Keratinocyte (primary cell): Measurements from ENCODE around the gene MRPL50. TPM values are rescaled to one million over a fixed set of nuclear protein-coding genes. Genes with fewer than 3 reads are reported as not detected.

Experiments
- DNase-seq: peaks from one replicate; pipeline ENCODE4 v3.0.0-alpha.2; 2011; ENCODE audit warnings: low read depth, missing footprints, low spot score
- FAIRE-seq: peaks from 2 replicates; lab custom pipeline; 2011; peaks lifted over from hg19 to GRCh38; lab: Jason Lieb, UNC
- H2AFZ ChIP-seq: 2 replicates; pipeline ENCODE4 v1.6.0; 2012; ENCODE audit warnings: low read length, control low read depth, inconsistent platforms; ENCODE audit not compliant: control insufficient read depth
- H3K27ac ChIP-seq: 2 replicates; pipeline ENCODE4 v1.5.1; 2011; ENCODE audit warnings: low read length; ENCODE audit not compliant: control insufficient read depth, insufficient read depth
- H3K27me3 ChIP-seq: 3 replicates; pipeline ENCODE4 v1.6.0; 2011; ENCODE audit warnings: low read length; ENCODE audit not compliant: control insufficient read depth, insufficient read depth; ENCODE audit errors: extremely low read depth
- H3K36me3 ChIP-seq, 2 experiments: 2 replicates in 1 of 2; 3 replicates in 1 of 2; pipeline ENCODE4 v1.5.1; 2011; ENCODE audit warnings: low read length in 2 of 2, mild to moderate bottlenecking in 1 of 2; ENCODE audit not compliant: control insufficient read depth in 2 of 2, insufficient read depth in 2 of 2; ENCODE audit errors: extremely low read depth in 1 of 2
- H3K4me1 ChIP-seq: 3 replicates; pipeline ENCODE4 v1.5.1; 2011; ENCODE audit warnings: low read length; ENCODE audit not compliant: control insufficient read depth, insufficient read depth; ENCODE audit errors: extremely low read depth
- H3K4me2 ChIP-seq: 3 replicates; pipeline ENCODE4 v1.6.0; 2011; ENCODE audit warnings: low read depth, low read length; ENCODE audit not compliant: control insufficient read depth, insufficient read depth; ENCODE audit errors: extremely low read depth
- H3K4me3 ChIP-seq, 3 experiments: fragments of 200-600 bp in 1 of 3; sonication (generic) in 1 of 3; 2 replicates in 2 of 3; 3 replicates in 1 of 3; pipeline ENCODE4 v1.5.1; 2011 to 2016; ENCODE audit warnings: low read length in 3 of 3, mild to moderate bottlenecking in 3 of 3, control low read depth in 2 of 3, inconsistent platforms in 1 of 3, low read depth in 1 of 3, mixed read lengths in 1 of 3, mixed run types in 1 of 3, moderate library complexity in 1 of 3; ENCODE audit not compliant: control insufficient read depth in 2 of 3, insufficient read depth in 2 of 3; ENCODE audit errors: extremely low read depth in 1 of 3
- H3K79me2 ChIP-seq: 2 replicates; pipeline ENCODE4 v1.6.0; 2012; ENCODE audit warnings: low read length; ENCODE audit not compliant: control insufficient read depth, insufficient read depth
- H3K9ac ChIP-seq: 3 replicates; pipeline ENCODE4 v1.6.0; 2011; ENCODE audit warnings: low read length; ENCODE audit not compliant: control insufficient read depth, insufficient read depth; ENCODE audit errors: extremely low read depth
- H3K9me1 ChIP-seq: 3 replicates; pipeline ENCODE4 v1.6.0; 2011; ENCODE audit warnings: low read length; ENCODE audit not compliant: control insufficient read depth, insufficient read depth; ENCODE audit errors: extremely low read depth
- H3K9me3 ChIP-seq: 2 replicates; pipeline ENCODE4 v1.5.1; 2012; ENCODE audit warnings: low read depth, low read length; ENCODE audit not compliant: control insufficient read depth
- H4K20me1 ChIP-seq: 3 replicates; pipeline ENCODE4 v1.6.0; 2011; ENCODE audit warnings: low read length; ENCODE audit not compliant: control insufficient read depth, insufficient read depth; ENCODE audit errors: extremely low read depth
- CTCF ChIP-seq, 3 experiments: IDR thresholded peaks in 1 of 3; conservative IDR thresholded peaks in 1 of 3; optimal IDR thresholded peaks in 1 of 3; 2 replicates in 2 of 3; 3 replicates in 1 of 3; pipeline versions ENCODE3 to v1.5.1; 2011; ENCODE audit warnings: low read length in 3 of 3, mild to moderate bottlenecking in 3 of 3, moderate library complexity in 2 of 3, control low read depth in 1 of 3, inconsistent platforms in 1 of 3; ENCODE audit not compliant: insufficient read depth in 2 of 3; ENCODE audit errors: extremely low read depth in 1 of 3
- EZH2 ChIP-seq: IDR thresholded peaks from one replicate; pipeline ENCODE4 v1.6.1; 2012; ENCODE audit warnings: inconsistent platforms, mild to moderate bottlenecking, low read length, moderate library complexity
- dilution Hi-C: fragments of 300-500 bp; cut with MboI; formaldehyde crosslinking; loops from one replicate; pipeline ENCODE4 v1.7.0; 2020; ENCODE audit warnings: low sequenced_read_pairs; ENCODE audit not compliant: extremely low pct_ligation_motif_present
- polyA plus RNA-seq, 5 experiments: library from polyadenylated mRNA; depleted of rRNA in 3 of 5; stranded (reverse) in 3 of 5; stranded (forward) in 1 of 5; unstranded in 1 of 5; fragments of >200 nt; gene quantifications; 1 replicate in 1 of 5; 2 replicates in 3 of 5; 3 replicates in 1 of 5; pipeline versions ENCODE4 v1.2.1 to v1.2.3, GENCODE V29; 2011 to 2012; ENCODE audit warnings: missing spikeins in 2 of 5, low read depth in 1 of 5, low replicate concordance in 1 of 5

The MRPL50 gene
- polyA plus RNA-seq, 1 donor (not counting 4 experiments of a cell fraction or from before 2014, with no cell fraction given): 24.0 TPM

- Histone ChIP-seq H3K27me3 (no peaks in the 10 kb centered on the region), H3K36me3 (no peaks in the 10 kb centered on the region), H3K79me2 (no peaks in the 10 kb centered on the region), H3K27ac (no peak overlapping the region), H3K4me1 (peaks cover 12% of the 10 kb centered on the region), H4K20me1 (no peaks in the 10 kb centered on the region), H2AFZ (no peak overlapping the region), H3K9me3 (no peaks in the 10 kb centered on the region), H3K9ac (no peak overlapping the region), H3K9me1 (no peaks in the 10 kb centered on the region), H3K4me3 (no peak overlapping the region), H3K4me2 (no peak overlapping the region)
- FAIRE-seq (peak; percentile 62), DNase-seq (no peak)
- TF ChIP-seq EZH2 (no peak), CTCF (optimal IDR thresholded peaks at IDR 0.05 in 1 of 3, IDR thresholded peaks at IDR 0.05 in 1 of 3, conservative IDR thresholded peaks at IDR 0.05 in 1 of 3; ENCODE audit: extremely low read depth in 1 of 3, insufficient read depth in 2 of 3, low read length in 3 of 3) (no peak)
- dilution Hi-C loops: no loop called here
Observed at GRCh38 chr9:101376111-101376848, 22.1 kb downstream of the MRPL50 start.

- Histone ChIP-seq H3K79me2 (no peaks in the 10 kb centered on the region), H3K4me1 (peaks cover 12% of the 10 kb centered on the region), H3K27ac (no peak overlapping the region), H3K9me1 (no peaks in the 10 kb centered on the region), H3K4me2 (no peak overlapping the region), H3K36me3 (no peaks in the 10 kb centered on the region), H2AFZ (no peak overlapping the region), H3K27me3 (no peaks in the 10 kb centered on the region), H3K9me3 (no peaks in the 10 kb centered on the region), H3K4me3 (no peak overlapping the region), H3K9ac (no peak overlapping the region), H4K20me1 (no peaks in the 10 kb centered on the region)
- DNase-seq (no peak), FAIRE-seq (no peak)
- dilution Hi-C loops: no loop called here
- TF ChIP-seq EZH2: no peak
Observed at GRCh38 chr9:101375546-101375945, 22.9 kb downstream of the MRPL50 start.
